ENCODE measurements around the gene GLRA3. TPM values are rescaled to one million over a fixed set of nuclear protein-coding genes. Genes with fewer than 3 reads are reported as not detected.

GLRA3 gene
- total RNA-seq, 1 donor from 2014 or later: not detected

DNA sequence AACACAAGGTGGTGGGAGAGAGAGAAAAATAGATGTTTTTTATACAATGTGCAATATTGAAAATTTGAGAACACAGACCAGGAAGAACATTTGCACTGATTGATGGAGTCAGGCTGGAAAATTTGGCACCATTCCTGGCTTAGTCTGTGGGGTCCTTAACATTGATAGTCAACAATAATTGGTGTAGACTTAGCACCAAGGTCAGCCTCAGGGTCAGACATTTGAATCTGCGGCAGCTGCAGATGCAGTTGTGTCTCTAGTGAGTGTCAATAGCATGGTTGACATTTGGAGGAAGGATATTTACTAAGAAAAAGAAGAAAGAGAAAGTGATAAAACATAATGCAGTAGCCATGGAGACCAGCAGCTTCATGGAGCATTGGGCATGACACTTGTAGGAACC lies 31.5 kb upstream of the GLRA3 start:
- H3K27ac ChIP-seq (ENCODE audit: low read depth, low read length): no peak overlapping the region
- H3K4me1 ChIP-seq (ENCODE audit: control insufficient read depth in 3 of 3, insufficient read depth in 3 of 3, low read length in 3 of 3): no peaks in the 10 kb centered on the region
- H3K9me3 ChIP-seq (ENCODE audit: control insufficient read depth in 3 of 3, low read length in 3 of 3): no peaks in the 10 kb centered on the region
- H3K4me3 ChIP-seq (ENCODE audit: low read length in 3 of 3): no peak overlapping the region
- no peaks in the 10 kb centered on the region for H3K27me3 ChIP-seq (ENCODE audit: control insufficient read depth in 3 of 3, insufficient read depth in 3 of 3, low read length in 3 of 3)
- no peak overlapping the region for H3K9ac ChIP-seq (ENCODE audit: low read depth in 1 of 3, low read length in 3 of 3)
- no peaks in the 10 kb centered on the region for H3K36me3 ChIP-seq (ENCODE audit: control insufficient read depth in 3 of 3, insufficient read depth in 3 of 3, low read length in 3 of 3)

DNA sequence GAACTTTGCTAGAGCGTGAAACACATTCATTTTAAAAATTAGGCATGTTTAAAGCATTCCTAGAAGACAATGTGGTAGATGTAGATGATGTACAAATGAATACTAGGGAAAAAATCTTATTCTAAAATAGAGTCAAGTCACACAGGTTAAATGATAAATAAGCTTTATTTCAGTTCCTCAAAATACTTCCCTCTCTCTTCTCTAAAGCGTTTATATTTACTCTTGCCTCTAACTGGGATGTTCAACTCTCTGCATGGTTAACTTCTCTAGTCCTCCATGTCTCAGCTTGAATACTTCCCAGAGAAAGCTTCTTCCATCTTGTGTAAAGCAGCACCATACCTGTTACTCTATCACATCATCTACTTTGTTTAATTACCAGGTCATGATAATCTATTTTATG lies 30.9 kb upstream of the GLRA3 start:
- H3K36me3 ChIP-seq (ENCODE audit: control insufficient read depth in 3 of 3, insufficient read depth in 3 of 3, low read length in 3 of 3): no peaks in the 10 kb centered on the region
- no peaks in the 10 kb centered on the region for H3K4me1 ChIP-seq (ENCODE audit: control insufficient read depth in 3 of 3, insufficient read depth in 3 of 3, low read length in 3 of 3)
- no peak overlapping the region for H3K4me3 ChIP-seq (ENCODE audit: low read length in 3 of 3)
- H3K27me3 ChIP-seq (ENCODE audit: control insufficient read depth in 3 of 3, insufficient read depth in 3 of 3, low read length in 3 of 3): no peaks in the 10 kb centered on the region
- no peak overlapping the region for H3K9ac ChIP-seq (ENCODE audit: low read depth in 1 of 3, low read length in 3 of 3)
- H3K27ac ChIP-seq (ENCODE audit: low read depth, low read length): no peak overlapping the region
- H3K9me3 ChIP-seq (ENCODE audit: control insufficient read depth in 3 of 3, low read length in 3 of 3): no peaks in the 10 kb centered on the region

DNA sequence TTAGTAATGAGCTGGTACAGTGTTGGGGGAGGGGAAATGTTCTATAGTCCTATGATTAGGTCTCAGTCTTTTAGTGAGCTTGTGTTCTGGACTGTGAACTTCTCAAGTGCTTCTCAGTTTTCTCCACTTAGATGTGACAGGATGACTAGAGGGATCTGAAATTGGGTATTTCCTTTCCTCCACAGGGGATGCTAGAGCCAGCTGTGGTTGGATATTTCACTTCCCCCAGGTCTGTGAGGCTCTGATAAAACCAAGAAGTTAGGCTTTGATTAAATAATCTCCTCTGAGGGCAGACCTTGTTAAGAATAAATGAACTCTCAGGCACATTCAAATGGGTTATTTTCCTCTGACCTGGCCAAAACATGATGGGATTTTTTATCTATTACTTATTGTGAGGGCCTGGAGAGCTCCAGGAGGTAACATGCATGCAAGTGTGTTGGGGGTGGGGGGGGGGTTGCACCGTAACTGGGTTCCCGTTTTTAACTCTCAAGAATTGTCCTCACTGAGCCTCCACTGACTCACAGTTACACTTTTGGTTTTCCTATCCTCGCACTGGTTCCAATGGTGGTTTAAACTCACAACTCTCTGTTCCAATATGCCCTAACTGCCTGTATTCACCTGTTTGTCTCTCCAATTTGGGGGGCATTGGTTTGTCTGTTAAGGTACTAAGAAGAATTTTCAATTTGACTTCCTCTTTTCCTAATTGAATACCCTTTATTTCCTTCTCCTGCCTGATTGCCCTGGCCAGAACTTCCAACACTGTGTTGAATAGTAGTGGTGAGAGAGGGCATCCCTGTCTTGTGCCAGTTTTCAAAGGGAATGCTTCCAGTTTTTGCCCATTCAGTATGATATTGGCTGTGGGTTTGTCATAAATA lies 28.1 kb upstream of the GLRA3 start:
- H3K27me3 ChIP-seq (ENCODE audit: control insufficient read depth in 3 of 3, insufficient read depth in 3 of 3, low read length in 3 of 3): no peaks in the 10 kb centered on the region
- no peaks in the 10 kb centered on the region for H3K9me3 ChIP-seq (ENCODE audit: control insufficient read depth in 3 of 3, low read length in 3 of 3)

DNA sequence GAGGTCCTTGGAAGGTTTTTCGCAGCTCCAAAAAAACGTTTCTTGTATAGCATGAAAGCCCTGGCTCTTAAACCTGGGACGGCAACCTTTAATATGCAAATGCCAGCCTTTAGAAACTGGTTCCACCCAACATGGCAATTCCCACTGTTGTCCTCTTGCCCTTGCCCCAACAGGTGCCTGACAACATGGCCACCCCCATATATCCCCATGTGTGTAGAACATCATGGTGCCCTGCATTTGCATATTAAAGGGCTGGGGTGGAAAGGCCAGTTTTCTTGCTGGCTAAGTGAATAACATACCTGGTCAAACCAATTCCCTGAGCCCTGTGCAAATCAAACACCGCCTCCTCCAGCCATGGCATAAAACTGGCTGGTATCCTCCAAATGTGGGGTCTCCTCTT lies 26.0 kb upstream of the GLRA3 start:
- Histone ChIP-seq H3K4me1 (ENCODE audit: control insufficient read depth in 3 of 3, insufficient read depth in 3 of 3, low read length in 3 of 3) (no peaks in the 10 kb centered on the region), H3K27ac (ENCODE audit: low read depth, low read length) (no peak overlapping the region), H3K9ac (ENCODE audit: low read depth in 1 of 3, low read length in 3 of 3) (no peak overlapping the region), H3K36me3 (ENCODE audit: control insufficient read depth in 3 of 3, insufficient read depth in 3 of 3, low read length in 3 of 3) (no peaks in the 10 kb centered on the region), H3K9me3 (ENCODE audit: control insufficient read depth in 3 of 3, low read length in 3 of 3) (no peaks in the 10 kb centered on the region), H3K27me3 (ENCODE audit: control insufficient read depth in 3 of 3, insufficient read depth in 3 of 3, low read length in 3 of 3) (no peaks in the 10 kb centered on the region), H3K4me3 (ENCODE audit: low read length in 3 of 3) (no peak overlapping the region)

More for the DNA sequence above, 28.1 kb upstream of the GLRA3 start:
- no peaks in the 10 kb centered on the region for H3K36me3 ChIP-seq (ENCODE audit: control insufficient read depth in 3 of 3, insufficient read depth in 3 of 3, low read length in 3 of 3)
- no peak overlapping the region for H3K9ac ChIP-seq (ENCODE audit: low read depth in 1 of 3, low read length in 3 of 3)
- no peaks in the 10 kb centered on the region for H3K4me1 ChIP-seq (ENCODE audit: control insufficient read depth in 3 of 3, insufficient read depth in 3 of 3, low read length in 3 of 3)
- H3K4me3 ChIP-seq (ENCODE audit: low read length in 3 of 3): no peak overlapping the region
- H3K27ac ChIP-seq (ENCODE audit: low read depth, low read length): no peak overlapping the region

DNA sequence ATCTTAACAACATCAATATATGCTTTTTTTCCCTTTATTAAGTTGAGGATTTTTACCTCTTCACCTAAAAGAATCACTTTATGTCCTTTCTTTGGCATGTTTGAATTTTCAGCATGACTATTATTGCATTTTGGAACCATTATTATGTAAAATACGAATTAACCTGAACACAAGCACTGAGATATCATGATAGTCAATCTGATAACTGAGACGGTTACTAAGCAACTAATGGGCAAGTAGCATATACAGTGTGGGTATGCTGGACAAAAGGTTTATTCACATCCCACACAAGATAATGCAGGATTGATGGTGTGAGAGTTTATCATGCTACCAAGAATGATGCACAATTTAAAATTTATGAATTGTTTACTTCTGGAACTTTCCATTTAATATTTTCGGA lies 24.6 kb upstream of the GLRA3 start:
- Histone ChIP-seq H3K27me3 (ENCODE audit: control insufficient read depth in 3 of 3, insufficient read depth in 3 of 3, low read length in 3 of 3) (no peaks in the 10 kb centered on the region), H3K9me3 (ENCODE audit: control insufficient read depth in 3 of 3, low read length in 3 of 3) (no peaks in the 10 kb centered on the region), H3K27ac (ENCODE audit: low read depth, low read length) (no peak overlapping the region), H3K4me1 (ENCODE audit: control insufficient read depth in 3 of 3, insufficient read depth in 3 of 3, low read length in 3 of 3) (no peaks in the 10 kb centered on the region), H3K4me3 (ENCODE audit: low read length in 3 of 3) (no peak overlapping the region), H3K36me3 (ENCODE audit: control insufficient read depth in 3 of 3, insufficient read depth in 3 of 3, low read length in 3 of 3) (no peaks in the 10 kb centered on the region), H3K9ac (ENCODE audit: low read depth in 1 of 3, low read length in 3 of 3) (no peak overlapping the region)

DNA sequence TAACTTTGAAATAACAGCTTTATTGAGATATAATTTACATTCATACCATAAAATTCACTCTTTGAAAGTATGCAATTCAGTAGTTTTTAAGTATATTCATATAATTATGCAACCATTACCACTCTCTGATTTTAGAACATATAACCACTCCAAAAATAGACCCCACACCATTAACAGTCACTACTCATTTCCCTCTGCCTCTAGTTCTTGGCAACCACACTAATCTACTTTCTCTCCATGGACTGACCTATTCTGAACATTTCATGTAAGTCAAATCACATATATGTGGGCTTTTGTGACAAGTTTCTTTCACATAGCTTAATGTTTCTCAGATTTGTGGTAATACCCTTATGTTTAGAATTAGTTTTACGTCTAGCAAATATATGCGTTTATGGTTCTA lies 19.5 kb upstream of the GLRA3 start:
- H3K4me3 ChIP-seq (ENCODE audit: low read length in 3 of 3): no peak overlapping the region
- no peaks in the 10 kb centered on the region for H3K27me3 ChIP-seq (ENCODE audit: control insufficient read depth in 3 of 3, insufficient read depth in 3 of 3, low read length in 3 of 3)
- peaks cover 0 to 4% (median 2%) of the 10 kb centered on the region in 3 donors for H3K9me3 ChIP-seq (ENCODE audit: control insufficient read depth in 3 of 3, low read length in 3 of 3)
- H3K36me3 ChIP-seq (ENCODE audit: control insufficient read depth in 3 of 3, insufficient read depth in 3 of 3, low read length in 3 of 3): no peaks in the 10 kb centered on the region
- no peaks in the 10 kb centered on the region for H3K4me1 ChIP-seq (ENCODE audit: control insufficient read depth in 3 of 3, insufficient read depth in 3 of 3, low read length in 3 of 3)
- no peak overlapping the region for H3K27ac ChIP-seq (ENCODE audit: low read depth, low read length)
- no peak overlapping the region for H3K9ac ChIP-seq (ENCODE audit: low read depth in 1 of 3, low read length in 3 of 3)

DNA sequence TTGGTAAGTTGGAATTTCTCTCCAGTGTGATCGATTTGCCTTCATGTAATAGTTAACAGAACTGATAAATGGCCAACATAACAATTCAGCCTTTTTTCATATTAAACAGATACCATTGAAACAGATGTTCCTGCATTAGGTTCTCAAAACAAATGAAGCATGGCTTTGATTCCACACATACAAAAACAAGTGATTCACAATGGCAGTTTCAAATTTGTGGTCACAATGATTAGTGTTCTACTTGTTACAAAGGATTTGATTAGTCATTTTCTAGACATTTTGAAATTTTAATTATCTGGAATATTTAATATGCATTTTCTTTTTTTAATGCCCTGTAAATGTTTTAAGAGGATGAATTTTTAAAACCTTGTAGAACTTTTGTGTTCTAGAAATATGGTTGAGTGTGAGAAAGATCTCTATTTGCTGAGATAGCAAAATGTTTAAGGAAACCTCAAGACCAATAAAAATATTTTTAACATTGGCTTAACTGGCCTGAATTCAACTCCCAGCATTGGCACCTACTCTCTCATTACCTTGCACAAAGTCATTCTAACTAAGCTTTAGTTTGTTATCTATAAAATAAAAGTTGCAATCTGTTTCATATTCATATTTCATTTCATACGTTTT lies 18.9 kb upstream of the GLRA3 start:
- Histone ChIP-seq H3K4me1 (ENCODE audit: control insufficient read depth in 3 of 3, insufficient read depth in 3 of 3, low read length in 3 of 3) (no peaks in the 10 kb centered on the region), H3K9ac (ENCODE audit: low read depth in 1 of 3, low read length in 3 of 3) (no peak overlapping the region), H3K9me3 (ENCODE audit: control insufficient read depth in 3 of 3, low read length in 3 of 3) (peaks cover 0 to 4% (median 2%) of the 10 kb centered on the region in 3 donors)

DNA sequence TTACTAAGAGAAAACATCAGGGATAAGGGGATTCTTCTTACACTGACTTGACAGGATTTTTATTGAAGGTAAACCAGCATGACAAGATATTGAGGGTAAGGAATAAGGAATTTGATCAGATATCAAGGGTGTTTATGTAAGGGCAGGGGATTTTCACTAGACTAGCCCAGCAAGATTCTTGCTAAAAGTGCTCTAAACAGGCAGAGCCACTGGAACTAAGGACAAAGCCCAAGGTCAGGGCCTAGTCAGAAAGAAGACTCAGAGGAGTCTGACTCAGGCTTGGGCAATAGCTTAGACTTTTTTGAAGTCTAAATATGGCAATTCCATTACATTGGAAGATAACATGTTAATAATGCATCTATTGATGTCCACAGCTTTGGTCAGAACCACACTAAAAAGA lies 6.5 kb upstream of the GLRA3 start:
- Histone ChIP-seq H3K4me1 (ENCODE audit: control insufficient read depth in 3 of 3, insufficient read depth in 3 of 3, low read length in 3 of 3) (no peaks in the 10 kb centered on the region), H3K4me3 (ENCODE audit: low read length in 3 of 3) (no peak overlapping the region), H3K9ac (ENCODE audit: low read depth in 1 of 3, low read length in 3 of 3) (no peak overlapping the region), H3K9me3 (ENCODE audit: control insufficient read depth in 3 of 3, low read length in 3 of 3) (no peaks in the 10 kb centered on the region), H3K27ac (ENCODE audit: low read depth, low read length) (no peak overlapping the region), H3K36me3 (ENCODE audit: control insufficient read depth in 3 of 3, insufficient read depth in 3 of 3, low read length in 3 of 3) (no peaks in the 10 kb centered on the region), H3K27me3 (ENCODE audit: control insufficient read depth in 3 of 3, insufficient read depth in 3 of 3, low read length in 3 of 3) (no peaks in the 10 kb centered on the region)

More for the DNA sequence above, 18.9 kb upstream of the GLRA3 start:
- Histone ChIP-seq H3K27me3 (ENCODE audit: control insufficient read depth in 3 of 3, insufficient read depth in 3 of 3, low read length in 3 of 3) (no peaks in the 10 kb centered on the region), H3K36me3 (ENCODE audit: control insufficient read depth in 3 of 3, insufficient read depth in 3 of 3, low read length in 3 of 3) (no peaks in the 10 kb centered on the region), H3K27ac (ENCODE audit: low read depth, low read length) (no peak overlapping the region), H3K4me3 (ENCODE audit: low read length in 3 of 3) (no peak overlapping the region)

DNA sequence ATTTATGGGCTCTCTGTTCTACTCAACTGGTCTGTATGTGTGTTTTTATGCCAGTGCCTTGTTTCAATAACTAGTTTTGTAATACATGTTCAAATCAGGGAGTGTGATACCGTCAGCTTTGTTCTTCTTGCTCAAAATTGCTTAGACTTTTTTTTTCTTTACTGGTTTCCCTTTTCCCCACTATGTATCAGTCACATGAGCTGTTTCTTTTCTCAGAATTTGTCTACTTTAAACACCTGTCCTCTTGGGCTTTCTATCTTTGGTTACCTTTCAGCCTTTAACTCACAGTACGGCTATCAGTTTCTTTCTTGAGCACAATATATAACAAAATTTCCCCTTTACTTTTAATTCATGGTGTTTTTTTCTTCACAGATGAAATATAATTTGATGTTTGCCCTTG lies 5.4 kb upstream of the GLRA3 start:
- no peak overlapping the region for H3K27ac ChIP-seq (ENCODE audit: low read depth, low read length)
- no peaks in the 10 kb centered on the region for H3K4me1 ChIP-seq (ENCODE audit: control insufficient read depth in 3 of 3, insufficient read depth in 3 of 3, low read length in 3 of 3)
- no peaks in the 10 kb centered on the region for H3K36me3 ChIP-seq (ENCODE audit: control insufficient read depth in 3 of 3, insufficient read depth in 3 of 3, low read length in 3 of 3)
- H3K9ac ChIP-seq (ENCODE audit: low read depth in 1 of 3, low read length in 3 of 3): no peak overlapping the region
- H3K9me3 ChIP-seq (ENCODE audit: control insufficient read depth in 3 of 3, low read length in 3 of 3): no peaks in the 10 kb centered on the region
- no peak overlapping the region for H3K4me3 ChIP-seq (ENCODE audit: low read length in 3 of 3)
- no peaks in the 10 kb centered on the region for H3K27me3 ChIP-seq (ENCODE audit: control insufficient read depth in 3 of 3, insufficient read depth in 3 of 3, low read length in 3 of 3)

DNA sequence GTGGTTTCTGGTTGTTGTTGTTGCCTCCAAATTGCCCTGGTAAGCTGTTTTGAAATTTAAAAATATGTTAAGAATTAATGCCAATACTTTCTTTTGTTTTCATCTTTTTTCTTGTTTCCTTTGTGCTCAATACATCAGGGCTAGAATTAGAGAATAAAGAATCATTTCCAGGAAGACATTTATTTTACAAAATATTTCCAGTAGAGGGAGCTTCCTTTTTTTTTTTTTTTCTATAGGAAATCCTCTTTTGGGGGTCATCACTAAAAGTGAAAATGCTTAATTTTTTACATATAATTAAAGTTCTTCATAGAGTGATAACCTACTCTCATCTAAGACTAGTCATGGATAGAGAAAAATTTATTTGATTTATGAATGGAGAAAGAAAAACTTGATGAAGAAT lies 2.4 kb downstream of the GLRA3 start:
- Histone ChIP-seq H3K27me3 (ENCODE audit: control insufficient read depth in 3 of 3, insufficient read depth in 3 of 3, low read length in 3 of 3) (no peaks in the 10 kb centered on the region), H3K27ac (ENCODE audit: low read depth, low read length) (no peak overlapping the region), H3K9ac (ENCODE audit: low read depth in 1 of 3, low read length in 3 of 3) (no peak overlapping the region), H3K4me3 (ENCODE audit: low read length in 3 of 3) (no peak overlapping the region), H3K9me3 (ENCODE audit: control insufficient read depth in 3 of 3, low read length in 3 of 3) (peaks cover 0 to 3% (median 0%) of the 10 kb centered on the region in 3 donors), H3K36me3 (ENCODE audit: control insufficient read depth in 3 of 3, insufficient read depth in 3 of 3, low read length in 3 of 3) (no peaks in the 10 kb centered on the region), H3K4me1 (ENCODE audit: control insufficient read depth in 3 of 3, insufficient read depth in 3 of 3, low read length in 3 of 3) (no peaks in the 10 kb centered on the region)
